Loucy (cell line): ENCODE results near the gene TMEM121.
"Not testable (repeated sequence)": the region's sequence is repeated elsewhere in the genome, so short reads cannot be mapped to it uniquely, and the experiment has no call there.

Experiments
- H2AFZ ChIP-seq: fragments of 200-600 bp; sonication (generic); 2 replicates; pipeline ENCODE4 v1.6.0; 2016; ENCODE audit warnings: antibody characterized with exemption, mild to moderate bottlenecking, low read length, moderate library complexity
- H3F3A ChIP-seq: fragments of 200-600 bp; 2 replicates; pipeline ENCODE4 v1.6.0; 2016; ENCODE audit warnings: antibody characterized with exemption, low read depth, mild to moderate bottlenecking
- H3K27me3 ChIP-seq: fragments of 200-600 bp; sonication (generic); 2 replicates; pipeline ENCODE4 v1.6.1; 2014; ENCODE audit warnings: low read length, mild to moderate bottlenecking; ENCODE audit not compliant: insufficient read depth, poor library complexity, severe bottlenecking
- H3K36me3 ChIP-seq: fragments of 200-600 bp; sonication (generic); 2 replicates; pipeline ENCODE4 v1.6.1; 2016; ENCODE audit warnings: low read length; ENCODE audit not compliant: insufficient read depth
- H3K4me1 ChIP-seq: fragments of 200-600 bp; sonication (generic); 2 replicates; pipeline ENCODE4 v1.5.1; 2014; ENCODE audit warnings: low read length, mild to moderate bottlenecking; ENCODE audit not compliant: insufficient read depth, poor library complexity, severe bottlenecking
- H3K4me2 ChIP-seq: fragments of 200-600 bp; sonication (generic); 2 replicates; pipeline ENCODE4 v1.6.0; 2014; ENCODE audit warnings: antibody characterized with exemption, low read length, low read depth, mild to moderate bottlenecking; ENCODE audit not compliant: poor library complexity, severe bottlenecking
- H3K4me3 ChIP-seq: fragments of 200-600 bp; sonication (generic); 2 replicates; pipeline ENCODE4 v1.5.1; 2014; ENCODE audit warnings: low read length, mild to moderate bottlenecking, mixed read lengths; ENCODE audit not compliant: poor library complexity, severe bottlenecking
- H3K79me2 ChIP-seq: fragments of 200-600 bp; sonication (generic); 2 replicates; pipeline ENCODE4 v1.6.1; 2014; ENCODE audit warnings: low read length; ENCODE audit not compliant: insufficient read depth
- H3K9ac ChIP-seq: fragments of 200-600 bp; sonication (generic); 2 replicates; pipeline ENCODE4 v1.6.0; 2014; ENCODE audit warnings: mild to moderate bottlenecking, low read depth, low read length, moderate library complexity; ENCODE audit not compliant: poor library complexity, severe bottlenecking
- H3K9me2 ChIP-seq: fragments of 200-600 bp; sonication (generic); replicated peaks from 2 replicates; pipeline ENCODE4 v1.6.1; 2016; ENCODE audit warnings: low read depth, low read length, mixed read lengths
- H3K9me3 ChIP-seq: fragments of 200-600 bp; sonication (generic); 2 replicates; pipeline ENCODE4 v1.6.1; 2014; ENCODE audit warnings: mild to moderate bottlenecking, antibody characterized with exemption, low read length, low read depth; ENCODE audit not compliant: insufficient read depth
- H4K20me1 ChIP-seq: fragments of 200-600 bp; sonication (generic); 2 replicates; pipeline ENCODE4 v1.6.0; 2014; ENCODE audit warnings: antibody characterized with exemption, low read length, mild to moderate bottlenecking; ENCODE audit not compliant: insufficient read depth, poor library complexity, severe bottlenecking
- CTCF ChIP-seq: fragments of 200-600 bp; sonication (generic); conservative IDR thresholded peaks from 2 replicates; pipeline ENCODE4 v1.5.1; 2014; ENCODE audit warnings: mild to moderate bottlenecking, antibody characterized with exemption, low read length
- EZH2phosphoT487 ChIP-seq: fragments of 200-600 bp; IDR thresholded peaks from 2 replicates; pipeline ENCODE4 v1.6.1; 2018; ENCODE audit warnings: antibody characterized with exemption, mild to moderate bottlenecking, moderate library complexity, borderline replicate concordance

Gene TMEM121

GRCh38 chr14:105577314-105577861 lies 51.0 kb downstream of the TMEM121 start:
- no peak overlapping the region for H3K4me2 ChIP-seq
- no peaks in the 10 kb centered on the region for H3K9me2 ChIP-seq
- no peak for TF ChIP-seq EZH2phosphoT487
- no peak for TF ChIP-seq CTCF
- H3K9ac ChIP-seq: no peak overlapping the region
- H3K9me3 ChIP-seq: peaks cover 7% of the 10 kb centered on the region; the same call in 1 of the 2 replicates
- no peaks in the 10 kb centered on the region for H4K20me1 ChIP-seq
- H3K36me3 ChIP-seq: no peaks in the 10 kb centered on the region
- H3F3A ChIP-seq: no peaks in the 10 kb centered on the region
- peaks cover 3% of the 10 kb centered on the region for H3K27me3 ChIP-seq
- no peaks in the 10 kb centered on the region for H3K4me1 ChIP-seq
- H2AFZ ChIP-seq: no peak overlapping the region
- no peaks in the 10 kb centered on the region for H3K79me2 ChIP-seq
- H3K4me3 ChIP-seq: no peak overlapping the region

- Histone ChIP-seq H3K27me3 (peaks cover 3% of the 10 kb centered on the region), H3K9me3 (peaks cover 7% of the 10 kb centered on the region; the same call in 1 of the 2 replicates), H3K79me2 (no peaks in the 10 kb centered on the region), H3K9me2 (no peaks in the 10 kb centered on the region), H3K4me1 (no peaks in the 10 kb centered on the region), H3F3A (no peaks in the 10 kb centered on the region), H3K4me3 (no peak overlapping the region), H4K20me1 (no peaks in the 10 kb centered on the region), H2AFZ (no peak overlapping the region), H3K9ac (no peak overlapping the region), H3K36me3 (no peaks in the 10 kb centered on the region), H3K4me2 (no peak overlapping the region)
- no peak for TF ChIP-seq CTCF
- no peak for TF ChIP-seq EZH2phosphoT487
These were observed 51.7 kb downstream of the TMEM121 start for GRCh38 chr14:105578070-105578469.

GRCh38 chr14:105579221-105579620 lies 52.8 kb downstream of the TMEM121 start:
- H4K20me1 ChIP-seq, H3K79me2 ChIP-seq, H3K9ac ChIP-seq, H3K4me1 ChIP-seq, H3K36me3 ChIP-seq, H3K9me2 ChIP-seq, H3K9me3 ChIP-seq, H2AFZ ChIP-seq, H3K4me2 ChIP-seq, H3K27me3 ChIP-seq, H3K4me3 ChIP-seq, H3F3A ChIP-seq: not testable (repeated sequence)
